ENCODE measurements around the gene NONO. TPM values are rescaled to one million over a fixed set of nuclear protein-coding genes. Genes with fewer than 3 reads are reported as not detected.

NONO gene
- polyA plus RNA-seq, 1 experiment: 233 TPM

- CTCF ChIA-PET: interaction anchor here (0.6 kb wide), 1 partner anchor 58 kb away, joined by 3 read pairs; no protein-coding TSS in a partner anchor
- Histone ChIP-seq H3K36me3 (ENCODE audit: control insufficient read depth, insufficient read depth, low read length) (peaks cover 28% of the 10 kb centered on the region), H3K4me3 (ENCODE audit: low read depth, low read length) (no peak overlapping the region), H3K27me3 (ENCODE audit: control insufficient read depth, insufficient read depth, low read length) (no peaks in the 10 kb centered on the region)
- POLR2A ChIA-PET: no interaction called here
- TF ChIP-seq, protein P1, sequence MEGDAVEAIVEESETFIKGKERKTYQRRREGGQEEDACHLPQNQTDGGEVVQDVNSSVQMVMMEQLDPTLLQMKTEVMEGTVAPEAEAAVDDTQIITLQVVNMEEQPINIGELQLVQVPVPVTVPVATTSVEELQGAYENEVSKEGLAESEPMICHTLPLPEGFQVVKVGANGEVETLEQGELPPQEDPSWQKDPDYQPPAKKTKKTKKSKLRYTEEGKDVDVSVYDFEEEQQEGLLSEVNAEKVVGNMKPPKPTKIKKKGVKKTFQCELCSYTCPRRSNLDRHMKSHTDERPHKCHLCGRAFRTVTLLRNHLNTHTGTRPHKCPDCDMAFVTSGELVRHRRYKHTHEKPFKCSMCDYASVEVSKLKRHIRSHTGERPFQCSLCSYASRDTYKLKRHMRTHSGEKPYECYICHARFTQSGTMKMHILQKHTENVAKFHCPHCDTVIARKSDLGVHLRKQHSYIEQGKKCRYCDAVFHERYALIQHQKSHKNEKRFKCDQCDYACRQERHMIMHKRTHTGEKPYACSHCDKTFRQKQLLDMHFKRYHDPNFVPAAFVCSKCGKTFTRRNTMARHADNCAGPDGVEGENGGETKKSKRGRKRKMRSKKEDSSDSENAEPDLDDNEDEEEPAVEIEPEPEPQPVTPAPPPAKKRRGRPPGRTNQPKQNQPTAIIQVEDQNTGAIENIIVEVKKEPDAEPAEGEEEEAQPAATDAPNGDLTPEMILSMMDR (IDR thresholded peaks at IDR 0.05; ENCODE audit: insufficient read depth, low read depth, low read length): no peak
- DNase-seq (ENCODE audit: low read depth): no peak
These were observed 38.9 kb upstream of the NONO start for GRCh38 chrX:71244359-71245128.

DNA sequence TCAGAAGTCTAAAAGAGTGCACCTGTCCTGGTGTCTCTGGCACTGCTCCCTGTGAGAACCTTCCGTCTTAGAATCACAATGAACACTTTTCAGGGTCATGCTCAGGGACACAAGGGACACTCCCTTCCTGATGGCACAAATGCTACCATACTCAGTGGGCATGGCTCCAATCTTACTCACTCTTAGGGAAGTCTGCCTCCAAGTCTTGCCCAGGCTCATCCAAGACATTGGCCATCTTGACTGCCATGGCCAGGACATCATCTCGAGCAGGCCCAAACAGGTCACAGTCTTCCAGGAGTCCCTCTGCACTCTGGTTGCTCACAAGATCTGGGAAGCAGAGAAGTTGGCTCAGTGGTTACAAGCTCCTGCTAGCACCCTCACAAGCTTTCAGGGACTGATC, 38.3 kb upstream of the NONO start:
- Histone ChIP-seq H3K27me3 (ENCODE audit: control insufficient read depth, insufficient read depth, low read length) (no peaks in the 10 kb centered on the region), H3K4me3 (ENCODE audit: low read depth, low read length) (no peak overlapping the region), H3K36me3 (ENCODE audit: control insufficient read depth, insufficient read depth, low read length) (peaks cover 30% of the 10 kb centered on the region)
- ChIA-PET POLR2A (no interaction called here), CTCF (no interaction called here)
- TF ChIP-seq, protein P1 (IDR thresholded peaks at IDR 0.05; ENCODE audit: insufficient read depth, low read depth, low read length): no peak
- DNase-seq (ENCODE audit: low read depth): no peak

DNA sequence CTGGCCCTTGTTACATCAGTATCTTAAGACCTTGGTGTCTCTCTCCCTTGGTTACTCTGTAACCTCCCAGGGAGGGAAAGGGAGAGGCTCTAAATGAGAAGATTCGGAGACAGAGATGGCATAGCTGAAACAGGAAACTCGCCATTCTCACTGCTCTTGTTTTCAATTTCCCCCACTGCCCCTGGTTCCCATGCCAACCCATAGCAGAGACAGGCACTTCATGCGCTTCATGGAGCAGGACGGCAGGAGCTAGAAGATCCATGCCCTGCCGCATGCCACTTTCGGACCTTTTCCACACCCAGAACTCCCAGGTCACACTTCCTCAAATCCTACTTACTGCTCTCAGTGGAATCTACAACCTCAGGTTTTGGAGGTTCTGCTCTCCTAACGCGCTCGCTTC, 32.6 kb upstream of the NONO start:
- peaks cover 14% of the 10 kb centered on the region for H3K36me3 ChIP-seq (ENCODE audit: control insufficient read depth, insufficient read depth, low read length)
- TF ChIP-seq, protein P1 (IDR thresholded peaks at IDR 0.05; ENCODE audit: insufficient read depth, low read depth, low read length): no peak
- ChIA-PET POLR2A (no interaction called here), CTCF (no interaction called here)
- H3K27me3 ChIP-seq (ENCODE audit: control insufficient read depth, insufficient read depth, low read length): no peaks in the 10 kb centered on the region
- DNase-seq (ENCODE audit: low read depth): no peak
- H3K4me3 ChIP-seq (ENCODE audit: low read depth, low read length): no peak overlapping the region

- CTCF ChIA-PET: no interaction called here
- TF ChIP-seq, protein P1 (IDR thresholded peaks at IDR 0.05; ENCODE audit: insufficient read depth, low read depth, low read length): no peak
- POLR2A ChIA-PET: no interaction called here
- DNase-seq (ENCODE audit: low read depth): no peak
- peaks cover 13% of the 10 kb centered on the region for H3K36me3 ChIP-seq (ENCODE audit: control insufficient read depth, insufficient read depth, low read length)
- no peak overlapping the region for H3K4me3 ChIP-seq (ENCODE audit: low read depth, low read length)
- no peaks in the 10 kb centered on the region for H3K27me3 ChIP-seq (ENCODE audit: control insufficient read depth, insufficient read depth, low read length)
These were observed 31.9 kb upstream of the NONO start for GRCh38 chrX:71251466-71251973.

- CTCF ChIA-PET: no interaction called here
- no peak for DNase-seq (ENCODE audit: low read depth)
- Histone ChIP-seq H3K27me3 (ENCODE audit: control insufficient read depth, insufficient read depth, low read length) (no peaks in the 10 kb centered on the region), H3K36me3 (ENCODE audit: control insufficient read depth, insufficient read depth, low read length) (peaks cover 11% of the 10 kb centered on the region), H3K4me3 (ENCODE audit: low read depth, low read length) (peak overlapping the region; percentile 5)
- POLR2A ChIA-PET: no interaction called here
- TF ChIP-seq, protein P1 (IDR thresholded peaks at IDR 0.05; ENCODE audit: insufficient read depth, low read depth, low read length): no peak
These were observed 31.2 kb upstream of the NONO start for GRCh38 chrX:71252221-71252620.

Data from BJ (cell line).